Endodermal cell (in vitro differentiated cells): Measurements from ENCODE around the gene RSAD2. TPM values are rescaled to one million over a fixed set of nuclear protein-coding genes. Genes with fewer than 3 reads are reported as not detected.

Experiments used
- DNase-seq: peaks from one replicate; pipeline ENCODE4 v3.0.0-alpha.2; 2017
- H3K27ac ChIP-seq: 2 replicates; pipeline ENCODE4 v1.5.1; 2013; ENCODE audit warnings: mild to moderate bottlenecking, low read depth, low read length, moderate library complexity
- H3K27me3 ChIP-seq: 2 replicates; pipeline ENCODE4 v1.6.1; 2013; ENCODE audit warnings: mild to moderate bottlenecking, low read length, moderate library complexity; ENCODE audit not compliant: insufficient read depth, control insufficient read depth, poor library complexity, severe bottlenecking
- H3K36me3 ChIP-seq: 2 replicates; pipeline ENCODE4 v1.7.0; 2013; ENCODE audit warnings: mild to moderate bottlenecking, low read length, moderate library complexity; ENCODE audit not compliant: control insufficient read depth, insufficient read depth
- H3K4me1 ChIP-seq: one replicate; pipeline ENCODE4 v1.7.0; 2013; ENCODE audit warnings: low read length; ENCODE audit not compliant: control insufficient read depth, insufficient read depth
- H3K4me3 ChIP-seq: 2 replicates; pipeline ENCODE4 v1.5.1; 2013; ENCODE audit warnings: mild to moderate bottlenecking, low read length, moderate library complexity
- H3K9ac ChIP-seq: 2 replicates; pipeline ENCODE4 v1.6.1; 2013; ENCODE audit warnings: mild to moderate bottlenecking, low read length, moderate library complexity; ENCODE audit not compliant: poor library complexity, severe bottlenecking; ENCODE audit errors: extremely low read depth
- H3K9me3 ChIP-seq: 2 replicates; pipeline ENCODE4 v1.6.1; 2013; ENCODE audit warnings: mild to moderate bottlenecking, low read length, moderate library complexity; ENCODE audit not compliant: control insufficient read depth
- H3K27ac Mint-ChIP-seq: 2 replicates; pipeline ENCODE4 v1.8.0; 2020; ENCODE audit warnings: mixed read lengths
- H3K27me3 Mint-ChIP-seq: 2 replicates; pipeline ENCODE4 v1.8.0; 2021; ENCODE audit warnings: mild to moderate bottlenecking, mixed read lengths; ENCODE audit not compliant: insufficient read depth
- H3K36me3 Mint-ChIP-seq: 2 replicates; pipeline ENCODE4 v1.8.0; 2020; ENCODE audit warnings: low read depth, mixed read lengths
- H3K4me1 Mint-ChIP-seq: 2 replicates; pipeline ENCODE4 v1.8.0; 2020; ENCODE audit warnings: mixed read lengths
- H3K4me3 Mint-ChIP-seq: 2 replicates; pipeline ENCODE4 v1.8.0; 2020; ENCODE audit warnings: mild to moderate bottlenecking, moderate library complexity, mixed read lengths
- H3K9me3 Mint-ChIP-seq: 2 replicates; pipeline ENCODE4 v1.8.0; 2020; ENCODE audit warnings: mild to moderate bottlenecking, mixed read lengths
- WGBS, 2 experiments: methylation state at CpG; one replicate each; pipeline versions ENCODE4 v1.1.5 to v1.1.7; 2013; ENCODE audit warnings: missing lambda C conversion rate in 2 of 2, mixed read lengths in 1 of 2; ENCODE audit not compliant: insufficient coverage in 1 of 2, insufficient read length in 1 of 2; 5-methylcytosine and 5-hydroxymethylcytosine counted together
- total RNA-seq, 2 donors: library from RNA; stranded (reverse); fragmentation: NEBNext Ultra II Directional in 1 of 2; extraction: Animal tissue kit (Norgen Biotek cat#: 25700) in 1 of 2; gene quantifications; 2 replicates in 1 of 2; 3 replicates in 1 of 2; pipeline ENCODE4 v1.2.1, GENCODE V29; 2021
- TF ChIP-seq, protein P1 (sequence below): fragments of 200-600 bp; sonication (generic); conservative IDR thresholded peaks from 2 replicates; pipeline ENCODE4 v1.5.0; 2021; ENCODE audit warnings: antibody characterized with exemption, mild to moderate bottlenecking

RSAD2 gene
- total RNA-seq, 2 donors from 2014 or later, result 0.35 to 0.75 TPM

DNA sequence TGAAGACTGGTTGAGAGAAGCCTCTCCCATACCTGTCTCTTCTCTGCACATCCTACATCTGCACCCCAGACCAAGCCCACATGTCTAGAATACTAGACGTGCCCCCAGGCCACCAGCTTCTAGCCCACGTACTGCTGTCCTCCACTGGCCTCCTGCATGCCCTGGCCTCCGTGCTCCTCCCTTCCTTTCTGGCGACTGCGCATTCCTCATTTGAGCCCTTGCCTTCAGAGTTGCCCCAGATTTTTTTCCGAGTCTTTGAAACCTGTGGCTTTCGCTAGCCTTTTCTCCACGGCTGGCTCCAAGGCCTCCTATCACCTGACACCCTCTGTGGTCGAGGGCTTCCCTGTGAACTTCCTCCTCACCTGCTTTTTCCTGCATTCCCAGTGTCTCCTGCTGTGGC, 50.9 kb downstream of the RSAD2 start:
- no peaks in the 10 kb centered on the region for H3K9me3 Mint-ChIP-seq
- TF ChIP-seq, protein P1, sequence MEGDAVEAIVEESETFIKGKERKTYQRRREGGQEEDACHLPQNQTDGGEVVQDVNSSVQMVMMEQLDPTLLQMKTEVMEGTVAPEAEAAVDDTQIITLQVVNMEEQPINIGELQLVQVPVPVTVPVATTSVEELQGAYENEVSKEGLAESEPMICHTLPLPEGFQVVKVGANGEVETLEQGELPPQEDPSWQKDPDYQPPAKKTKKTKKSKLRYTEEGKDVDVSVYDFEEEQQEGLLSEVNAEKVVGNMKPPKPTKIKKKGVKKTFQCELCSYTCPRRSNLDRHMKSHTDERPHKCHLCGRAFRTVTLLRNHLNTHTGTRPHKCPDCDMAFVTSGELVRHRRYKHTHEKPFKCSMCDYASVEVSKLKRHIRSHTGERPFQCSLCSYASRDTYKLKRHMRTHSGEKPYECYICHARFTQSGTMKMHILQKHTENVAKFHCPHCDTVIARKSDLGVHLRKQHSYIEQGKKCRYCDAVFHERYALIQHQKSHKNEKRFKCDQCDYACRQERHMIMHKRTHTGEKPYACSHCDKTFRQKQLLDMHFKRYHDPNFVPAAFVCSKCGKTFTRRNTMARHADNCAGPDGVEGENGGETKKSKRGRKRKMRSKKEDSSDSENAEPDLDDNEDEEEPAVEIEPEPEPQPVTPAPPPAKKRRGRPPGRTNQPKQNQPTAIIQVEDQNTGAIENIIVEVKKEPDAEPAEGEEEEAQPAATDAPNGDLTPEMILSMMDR, result no peak
- H3K4me3 Mint-ChIP-seq, result no peak overlapping the region
- no peak overlapping the region for H3K9ac ChIP-seq
- H3K27ac Mint-ChIP-seq, result no peak overlapping the region
- peaks cover 2% of the 10 kb centered on the region for H3K4me1 ChIP-seq
- no peak for DNase-seq
- no peaks in the 10 kb centered on the region for H3K36me3 ChIP-seq
- no peaks in the 10 kb centered on the region for H3K27me3 Mint-ChIP-seq
- H3K9me3 ChIP-seq, result no peaks in the 10 kb centered on the region
- H3K36me3 Mint-ChIP-seq, result no peaks in the 10 kb centered on the region
- H3K27me3 ChIP-seq, result no peaks in the 10 kb centered on the region
- no peak overlapping the region for H3K27ac ChIP-seq
- 87 to 88% methylated on average over 9 of the region's 9 CpGs for WGBS, 2 experiments
- H3K4me1 Mint-ChIP-seq, result peaks cover 15% of the 10 kb centered on the region
- no peak overlapping the region for H3K4me3 ChIP-seq

DNA sequence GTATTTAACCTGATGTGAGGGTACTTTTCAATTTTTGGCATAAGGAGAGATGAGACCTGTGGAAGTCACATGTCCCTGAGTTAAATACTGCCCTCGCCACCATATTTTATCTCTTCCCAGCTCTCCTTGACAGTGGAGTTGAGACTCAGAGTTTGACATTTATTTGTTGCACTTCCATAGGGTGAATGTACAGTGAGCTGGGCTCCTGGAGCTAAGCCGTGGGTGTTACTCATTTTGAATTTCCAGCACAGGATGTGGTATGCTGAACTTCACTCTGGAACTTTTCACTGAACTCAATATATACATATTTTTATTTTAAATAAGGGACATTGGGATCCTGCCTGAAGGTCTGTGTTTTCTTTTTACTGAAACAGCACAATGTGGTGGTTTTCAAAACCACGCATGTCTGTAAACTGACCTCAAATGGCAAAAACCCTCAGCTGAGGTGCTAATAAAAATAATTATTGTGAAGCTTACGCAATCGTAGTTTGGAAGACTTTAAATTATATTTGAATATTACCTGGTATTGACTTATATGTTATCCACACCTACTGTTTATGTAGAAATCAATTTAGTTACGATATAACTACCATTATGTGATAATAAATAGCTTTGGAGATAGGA, 51.7 kb downstream of the RSAD2 start:
- Mint-ChIP-seq H3K4me3 (no peak overlapping the region), H3K27ac (no peak overlapping the region), H3K27me3 (no peaks in the 10 kb centered on the region), H3K9me3 (no peaks in the 10 kb centered on the region), H3K4me1 (peaks cover 15% of the 10 kb centered on the region), H3K36me3 (no peaks in the 10 kb centered on the region)
- Histone ChIP-seq H3K4me1 (peaks cover 2% of the 10 kb centered on the region), H3K27me3 (no peaks in the 10 kb centered on the region), H3K9ac (no peak overlapping the region), H3K27ac (no peak overlapping the region), H3K4me3 (no peak overlapping the region), H3K36me3 (no peaks in the 10 kb centered on the region), H3K9me3 (no peaks in the 10 kb centered on the region)
- TF ChIP-seq, protein P1, result no peak
- no peak for DNase-seq
- 96 to 100% methylated on average over 1 to 6 of the region's 6 CpGs for WGBS, 2 experiments

DNA sequence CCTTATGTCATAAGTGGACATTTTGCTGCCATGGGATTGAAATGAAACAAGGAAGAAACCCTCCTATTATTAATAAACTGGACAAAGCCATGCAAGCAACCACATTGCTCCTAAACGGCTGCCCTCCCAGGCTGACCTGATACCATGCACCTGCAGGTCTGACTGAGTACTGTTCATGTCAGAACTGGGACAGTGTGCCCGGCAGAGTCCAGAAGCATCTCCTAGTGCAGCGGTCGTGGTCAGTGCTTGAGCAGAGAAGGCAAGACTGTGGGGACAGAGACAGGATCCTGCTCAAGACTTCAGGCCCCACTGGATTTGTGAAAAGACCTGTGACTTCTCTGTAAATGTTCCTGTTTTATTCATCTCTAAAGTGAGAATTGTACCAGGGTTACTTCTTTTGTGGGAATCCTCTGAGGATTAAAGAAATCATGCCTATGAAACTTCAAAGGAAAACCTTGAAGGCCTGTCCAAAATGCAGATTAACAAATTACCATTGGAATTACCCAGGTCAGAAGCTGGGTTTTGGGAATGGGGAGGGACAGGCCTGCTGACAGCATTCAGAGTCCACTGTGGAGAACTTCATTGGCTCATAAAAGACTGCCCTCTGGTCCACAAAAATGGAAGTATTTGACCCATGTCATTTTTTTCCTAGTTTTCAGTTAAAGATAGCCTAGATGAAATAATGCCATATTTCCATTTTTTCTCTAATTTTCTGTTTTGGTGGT, 53.5 kb downstream of the RSAD2 start:
- H3K27ac ChIP-seq, result no peak overlapping the region
- TF ChIP-seq, protein P1, result peak; percentile 14
- peaks cover 2% of the 10 kb centered on the region for H3K4me1 ChIP-seq
- Mint-ChIP-seq H3K36me3 (no peaks in the 10 kb centered on the region), H3K27me3 (no peaks in the 10 kb centered on the region), H3K9me3 (peaks cover 3% of the 10 kb centered on the region), H3K4me3 (no peak overlapping the region), H3K27ac (no peak overlapping the region), H3K4me1 (peaks cover 17% of the 10 kb centered on the region)
- 73 to 75% methylated on average over 4 of the region's 4 CpGs for WGBS, 2 experiments
- DNase-seq, result peak; percentile 45
- no peaks in the 10 kb centered on the region for H3K27me3 ChIP-seq
- H3K9ac ChIP-seq, result no peak overlapping the region
- H3K36me3 ChIP-seq, result no peaks in the 10 kb centered on the region
- H3K9me3 ChIP-seq, result no peaks in the 10 kb centered on the region
- H3K4me3 ChIP-seq, result no peak overlapping the region
